Neural cell (in vitro differentiated cells): ENCODE results near the gene CBFA2T3. TPM values are rescaled to one million over a fixed set of nuclear protein-coding genes. Genes with fewer than 3 reads are reported as not detected.

Source experiments
- H2AFZ ChIP-seq: fragments of 200-600, 300-800 bp; sonication (generic), shearing (Covaris generic); 2 replicates; pipeline ENCODE4 v1.6.0; 2014; ENCODE audit warnings: low read depth, mild to moderate bottlenecking, antibody characterized with exemption, low read length, moderate library complexity
- H3F3A ChIP-seq: fragments of 200-600 bp; shearing (Covaris generic); 2 replicates; pipeline ENCODE4 v1.6.1; 2016; ENCODE audit warnings: mild to moderate bottlenecking, moderate library complexity, mixed read lengths, antibody characterized with exemption, low read length; ENCODE audit not compliant: insufficient read depth, poor library complexity, severe bottlenecking
- H3K27ac ChIP-seq: fragments of 200-600, 300-800 bp; sonication (generic), shearing (Covaris generic); 2 replicates; pipeline ENCODE4 v1.5.1; 2014; ENCODE audit warnings: mild to moderate bottlenecking, low read length, moderate library complexity
- H3K27me3 ChIP-seq: fragments of 300-800, 200-600 bp; sonication (generic), shearing (Covaris generic); 2 replicates; pipeline ENCODE4 v1.6.0; 2014; ENCODE audit warnings: mild to moderate bottlenecking, low read depth, low read length, moderate library complexity; ENCODE audit not compliant: insufficient read depth
- H3K36me3 ChIP-seq: fragments of 300-800, 200-600 bp; sonication (generic), shearing (Covaris generic); 2 replicates; pipeline ENCODE4 v1.5.1; 2014; ENCODE audit warnings: mild to moderate bottlenecking, antibody characterized with exemption, low read length, moderate library complexity; ENCODE audit not compliant: insufficient read depth
- H3K4me2 ChIP-seq: fragments of 300-800, 200-600 bp; sonication (generic), shearing (Covaris generic); 2 replicates; pipeline ENCODE4 v1.6.0; 2014; ENCODE audit warnings: mild to moderate bottlenecking, low read length
- H3K4me3 ChIP-seq: fragments of 300-800, 200-600 bp; sonication (generic), shearing (Covaris generic); 2 replicates; pipeline ENCODE4 v1.5.1; 2014; ENCODE audit warnings: mild to moderate bottlenecking, low read length, moderate library complexity
- H3K79me2 ChIP-seq: fragments of 200-600 bp; shearing (Covaris generic); replicated peaks from 2 replicates; pipeline ENCODE4 v1.6.0; 2014; ENCODE audit warnings: mild to moderate bottlenecking, low read length, moderate library complexity; ENCODE audit not compliant: insufficient read depth
- H3K9ac ChIP-seq: fragments of 300-800, 200-600 bp; sonication (generic), shearing (Covaris generic); 2 replicates; pipeline ENCODE4 v1.6.1; 2016; ENCODE audit warnings: mild to moderate bottlenecking, low read length, mixed read lengths
- H3K9me2 ChIP-seq: fragments of 200-600 bp; shearing (Covaris generic); 2 replicates; pipeline ENCODE4 v1.6.1; 2016; ENCODE audit warnings: mild to moderate bottlenecking, low read length, mixed read lengths; ENCODE audit not compliant: insufficient read depth
- H3K9me3 ChIP-seq: fragments of 200-600, 300-800 bp; sonication (generic), shearing (Covaris generic); 2 replicates; pipeline ENCODE4 v1.6.1; 2016; ENCODE audit warnings: mild to moderate bottlenecking, mixed run types, low read length, moderate library complexity, mixed read lengths
- H4K20me1 ChIP-seq: fragments of 200-600 bp; shearing (Covaris generic); 2 replicates; pipeline ENCODE4 v1.6.1; 2016; ENCODE audit warnings: mild to moderate bottlenecking, mixed run types; ENCODE audit not compliant: insufficient read depth
- CTCF ChIP-seq: fragments of 450-650 bp; IDR thresholded peaks from 2 replicates; pipeline ENCODE4 v1.5.1; 2014; ENCODE audit warnings: antibody characterized with exemption, mild to moderate bottlenecking, moderate library complexity; ENCODE audit not compliant: poor library complexity, severe bottlenecking
- EP300 ChIP-seq: fragments of 450-650 bp; conservative IDR thresholded peaks from 2 replicates; pipeline ENCODE4 v1.6.1; 2014; ENCODE audit warnings: antibody characterized with exemption, mild to moderate bottlenecking, moderate library complexity; ENCODE audit not compliant: poor library complexity, severe bottlenecking
- EZH2 ChIP-seq: fragments of 200-600, 300-800 bp; shearing (Covaris generic), sonication (generic); IDR thresholded peaks from 2 replicates; pipeline ENCODE4 v1.6.1; 2014; ENCODE audit warnings: antibody characterized with exemption, low read length, borderline replicate concordance, mild to moderate bottlenecking; ENCODE audit not compliant: insufficient read depth, poor library complexity, severe bottlenecking
- MXI1 ChIP-seq: fragments of 450-650 bp; conservative IDR thresholded peaks from 2 replicates; pipeline ENCODE4 v1.6.1; 2014; ENCODE audit warnings: antibody characterized with exemption, mild to moderate bottlenecking; ENCODE audit not compliant: poor library complexity, severe bottlenecking
- POLR2AphosphoS5 ChIP-seq: IDR thresholded peaks from 2 replicates; pipeline ENCODE4 v1.6.1; 2012
- RAD21 ChIP-seq: fragments of 450-650 bp; conservative IDR thresholded peaks from 2 replicates; pipeline ENCODE4 v1.6.1; 2014; ENCODE audit warnings: antibody characterized with exemption, mild to moderate bottlenecking, moderate library complexity
- REST ChIP-seq: IDR thresholded peaks from 2 replicates; pipeline ENCODE4 v1.6.1; 2012; ENCODE audit warnings: borderline replicate concordance
- SMC3 ChIP-seq: fragments of 450-650 bp; conservative IDR thresholded peaks from 2 replicates; pipeline ENCODE4 v1.6.1; 2014; ENCODE audit warnings: antibody characterized with exemption, mild to moderate bottlenecking, moderate library complexity; ENCODE audit not compliant: poor library complexity
- TAF1 ChIP-seq: IDR thresholded peaks from 2 replicates; pipeline ENCODE4 v1.6.1; 2012; ENCODE audit warnings: low read depth
- polyA plus RNA-seq: library from polyadenylated mRNA; depleted of rRNA; stranded (reverse); fragments of >200 nt; gene quantifications from 2 replicates; pipeline ENCODE4 v1.2.3, GENCODE V29; 2014

The CBFA2T3 gene
- polyA plus RNA-seq, 1 donor from 2014 or later, result 2.1 TPM

GRCh38 chr16:88922826-88923410, 54.1 kb downstream of the CBFA2T3 start:
- Histone ChIP-seq H3K4me2 (no peak overlapping the region), H3K9me3 (no peaks in the 10 kb centered on the region), H3K27ac (no peak overlapping the region), H3K36me3 (no peaks in the 10 kb centered on the region), H3K9ac (no peak overlapping the region), H3K4me3 (no peak overlapping the region), H4K20me1 (no peaks in the 10 kb centered on the region), H3K79me2 (no peaks in the 10 kb centered on the region), H3K27me3 (no peaks in the 10 kb centered on the region), H2AFZ (no peak overlapping the region), H3F3A (no peaks in the 10 kb centered on the region), H3K9me2 (no peaks in the 10 kb centered on the region)
- TF ChIP-seq EZH2 (no peak), EP300 (no peak), SMC3 (no peak), MXI1 (no peak), REST (no peak), RAD21 (no peak), POLR2AphosphoS5 (no peak), TAF1 (no peak), CTCF (no peak)

- H3K4me2 ChIP-seq, result no peak overlapping the region
- TF ChIP-seq RAD21 (no peak), CTCF (no peak), MXI1 (no peak), POLR2AphosphoS5 (no peak), TAF1 (no peak), EZH2 (no peak), EP300 (no peak), REST (no peak), SMC3 (no peak)
- H3K27me3 ChIP-seq, result no peaks in the 10 kb centered on the region
- no peaks in the 10 kb centered on the region for H3K9me3 ChIP-seq
- no peak overlapping the region for H3K9ac ChIP-seq
- no peaks in the 10 kb centered on the region for H3F3A ChIP-seq
- no peaks in the 10 kb centered on the region for H3K79me2 ChIP-seq
- no peak overlapping the region for H2AFZ ChIP-seq
- H3K27ac ChIP-seq, result no peak overlapping the region
- H3K4me3 ChIP-seq, result no peak overlapping the region
- H3K36me3 ChIP-seq, result no peaks in the 10 kb centered on the region
- no peaks in the 10 kb centered on the region for H3K9me2 ChIP-seq
- no peaks in the 10 kb centered on the region for H4K20me1 ChIP-seq
These were observed 54.7 kb downstream of the CBFA2T3 start for GRCh38 chr16:88922114-88922825.
